Transverse colon (tissue), 4 donors: ENCODE measurements around the gene ZCWPW2. TPM values are rescaled to one million over a fixed set of nuclear protein-coding genes. Genes with fewer than 3 reads are reported as not detected.

Experiments
- DNase-seq: peaks from one replicate; pipeline ENCODE4 v3.0.0-alpha.2; 2019
- H3K27ac ChIP-seq, 4 donors: fragments of 200-600 bp; sonication (generic); 2 replicates each; pipeline ENCODE4 v1.5.1; 2016 to 2018; ENCODE audit warnings: inconsistent platforms in 4 of 4
- H3K27me3 ChIP-seq: fragments of 200-600 bp; sonication (generic); 2 replicates; pipeline ENCODE4 v1.5.1; 2017; ENCODE audit warnings: inconsistent platforms
- H3K36me3 ChIP-seq, 4 donors: fragments of 200-600 bp; sonication (generic); 2 replicates each; pipeline ENCODE4 v1.5.1; 2017 to 2019; ENCODE audit warnings: inconsistent platforms in 4 of 4
- H3K4me1 ChIP-seq, 4 donors: fragments of 200-600 bp; sonication (generic); 2 replicates each; pipeline ENCODE4 v1.5.1; 2017 to 2020; ENCODE audit warnings: inconsistent platforms in 4 of 4
- H3K4me3 ChIP-seq, 4 donors: fragments of 200-600 bp; sonication (generic); 1 replicate in 1 of 4; 2 replicates in 3 of 4; pipeline versions ENCODE4 v1.5.1 to v1.6.1; 2017 to 2019; ENCODE audit warnings: inconsistent platforms in 4 of 4
- H3K9me3 ChIP-seq, 2 donors: fragments of 200-600 bp; sonication (generic); 2 replicates each; pipeline ENCODE4 v1.5.1; 2017 to 2019; ENCODE audit warnings: inconsistent platforms in 2 of 2
- CTCF ChIP-seq, 5 experiments: fragments of 200-600 bp in 3 of 5; fragments of 450-650 bp in 2 of 5; sonication (generic) in 3 of 5; IDR thresholded peaks; 1 replicate in 2 of 5; 2 replicates in 3 of 5; pipeline ENCODE4 v1.5.1; 2016 to 2017; ENCODE audit warnings: antibody characterized with exemption in 5 of 5, inconsistent platforms in 3 of 5, mild to moderate bottlenecking in 2 of 5, moderate library complexity in 1 of 5
- EP300 ChIP-seq: sonication (generic); formaldehyde crosslinking; IDR thresholded peaks from one replicate; pipeline ENCODE4 v1.6.1; 2017; ENCODE audit warnings: antibody characterized with exemption, low read depth
- POLR2A ChIP-seq: fragments of 450-650 bp; IDR thresholded peaks from one replicate; pipeline ENCODE4 v1.6.1; 2016; ENCODE audit warnings: antibody characterized with exemption, mild to moderate bottlenecking, moderate library complexity
- POLR2AphosphoS5 ChIP-seq, 3 donors: sonication (generic); formaldehyde crosslinking; IDR thresholded peaks; one replicate each; pipeline ENCODE4 v1.6.1; 2016; ENCODE audit warnings: antibody characterized with exemption in 3 of 3
- WGBS, 2 donors: methylation state at CpG; one replicate each; pipeline ENCODE4 v1.1.5; 2018; ENCODE audit warnings: low coverage in 1 of 2; 5-methylcytosine and 5-hydroxymethylcytosine counted together
- in situ Hi-C, 4 donors: fragments of 200-750 bp; cut with MboI; loops; one replicate each; pipeline versions ENCODE4 v1.15.0 to v1.15.1; 2017; ENCODE audit warnings: low sequenced_read_pairs in 3 of 4, low pct_ligation_motif_present in 1 of 4, low pct_unique_long_range_greater_than_20kb in 1 of 4
- intact Hi-C: fragments of 100-400 bp; cut with DNase I; formaldehyde crosslinking; loops from one replicate; pipeline ENCODE4 v1.15.1; 2023; ENCODE audit warnings: low total_unique reads
- total RNA-seq, 4 donors: library from RNA; depleted of rRNA; stranded (reverse); fragments of >200 nt; gene quantifications; one replicate each; pipeline ENCODE4 v1.1.0, GENCODE V29; 2016

The ZCWPW2 gene
- total RNA-seq, 4 donors from 2014 or later: 0.41 to 0.79 TPM; not detected in 2

GRCh38 chr3:28574036-28574435 is 225.5 kb downstream of the ZCWPW2 start:
- H3K4me1 ChIP-seq: peaks cover 0 to 17% (median 0%) of the 10 kb centered on the region in 4 donors
- in situ Hi-C loops: no loop called here
- no peak for DNase-seq
- H3K9me3 ChIP-seq: no peaks in the 10 kb centered on the region
- H3K27ac ChIP-seq: no peak overlapping the region
- H3K4me3 ChIP-seq: no peak overlapping the region
- no peaks in the 10 kb centered on the region for H3K36me3 ChIP-seq
- TF ChIP-seq CTCF (IDR thresholded peaks at IDR 0.05): no peak
- no peak for TF ChIP-seq EP300
- TF ChIP-seq POLR2AphosphoS5 (IDR thresholded peaks at IDR 0.05): no peak
- TF ChIP-seq POLR2A: no peak
- WGBS, 2 donors: 49 to 73% methylated on average over 5 of the region's 5 CpGs
- H3K27me3 ChIP-seq: peaks cover 40% of the 10 kb centered on the region
- intact Hi-C loops: no loop called here

- WGBS, 2 donors: 2 to 5% methylated on average over 4 to 43 of the region's 55 CpGs
- no peak for DNase-seq
- in situ Hi-C loops (no loop called here), intact Hi-C loops (no loop called here)
- H3K4me3 ChIP-seq: peak overlapping the region; percentile 18 to 54 (median 38)
- TF ChIP-seq CTCF (IDR thresholded peaks at IDR 0.05) (no peak), POLR2A (no peak), POLR2AphosphoS5 (IDR thresholded peaks at IDR 0.05) (no peak), EP300 (no peak)
- H3K27ac ChIP-seq: no peak overlapping the region
- H3K4me1 ChIP-seq: peaks cover 0 to 17% (median 0%) of the 10 kb centered on the region in 4 donors
- no peaks in the 10 kb centered on the region for H3K9me3 ChIP-seq
- H3K36me3 ChIP-seq: no peaks in the 10 kb centered on the region
- H3K27me3 ChIP-seq: peaks cover 40% of the 10 kb centered on the region
These were observed 226.7 kb downstream of the ZCWPW2 start for GRCh38 chr3:28575100-28575745.

Other genes starting within 250 kb of the ZCWPW2 start
- gene CMC1, start 107.1 kb upstream of the ZCWPW2 start, total RNA-seq: 10 to 100 TPM in 2 of 4 donors, 1 to 10 TPM in 1, under 1 TPM in 1; 0.20 to 15.2 (median 10.7) TPM
- 100 to 1,000 TPM in 1 of 4 donors, 10 to 100 TPM in 3; 31.0 to 119 (median 65.0) TPM for gene AZI2, start 103 bp downstream of the ZCWPW2 start, total RNA-seq